Erythroblast (primary cell): ENCODE results near the gene DMRTB1.

Experiments used
- GATA1 ChIP-seq: IDR thresholded peaks from 2 replicates; pipeline ENCODE4 v1.6.1; 2011; ENCODE audit warnings: low read depth, mild to moderate bottlenecking, control low read depth, low read length, moderate library complexity
- POLR2A ChIP-seq: IDR thresholded peaks from 2 replicates; pipeline ENCODE4 v1.6.1; 2011; ENCODE audit warnings: mild to moderate bottlenecking, low read length

GRCh38 chr1:53430261-53430660, 28.9 kb upstream of the DMRTB1 start:
- TF ChIP-seq POLR2A: no peak
- no peak for TF ChIP-seq GATA1
